Thoracic aorta (tissue), 2 donors: ENCODE data around the gene SFMBT2. TPM values are rescaled to one million over a fixed set of nuclear protein-coding genes. Genes with fewer than 3 reads are reported as not detected.

Source experiments
- ATAC-seq: fragments of 150-250 bp; one replicate; pipeline ENCODE4 v1.8.0; 2017; ENCODE audit warnings: low read depth; ENCODE audit not compliant: insufficient number of reproducible peaks, low FRiP score
- DNase-seq: peaks from one replicate; pipeline ENCODE4 v3.0.0-alpha.2; 2020; ENCODE audit warnings: low spot score
- H3K27ac ChIP-seq, 2 donors: fragments of 200-600 bp; sonication (generic); 1 replicate in 1 of 2; 2 replicates in 1 of 2; pipeline ENCODE4 v1.5.1; 2016; ENCODE audit warnings: mild to moderate bottlenecking in 2 of 2, moderate library complexity in 2 of 2
- H3K27me3 ChIP-seq: fragments of 200-600 bp; sonication (generic); replicated peaks from 2 replicates; pipeline ENCODE4 v1.6.0; 2016; ENCODE audit warnings: mild to moderate bottlenecking; ENCODE audit not compliant: insufficient read depth
- H3K36me3 ChIP-seq: fragments of 200-600 bp; sonication (generic); one replicate; pipeline ENCODE4 v1.5.1; 2016
- H3K4me1 ChIP-seq, 2 donors: fragments of 200-600 bp; sonication (generic); 1 replicate in 1 of 2; 2 replicates in 1 of 2; pipeline versions ENCODE4 v1.5.1 to v1.6.0; 2016; ENCODE audit warnings: low read depth in 2 of 2, mild to moderate bottlenecking in 1 of 2; ENCODE audit not compliant: control insufficient read depth in 1 of 2
- H3K4me3 ChIP-seq: fragments of 200-600 bp; sonication (generic); 2 replicates; pipeline ENCODE4 v1.5.1; 2016; ENCODE audit warnings: mild to moderate bottlenecking
- H3K9me3 ChIP-seq: fragments of 200-600 bp; sonication (generic); 2 replicates; pipeline ENCODE4 v1.5.1; 2016
- total RNA-seq, 2 donors: library from RNA; depleted of rRNA; stranded (reverse); fragments of >200 nt; gene quantifications; one replicate each; pipeline versions ENCODE4 v1.1.0 to v1.2.3, GENCODE V29; 2016
- TF ChIP-seq, protein P1 (sequence below): fragments of 200-600 bp; sonication (generic); IDR thresholded peaks from one replicate; pipeline ENCODE4 v1.5.1; 2019; ENCODE audit warnings: antibody characterized with exemption

The SFMBT2 gene
- total RNA-seq, 2 donors from 2014 or later: 8.5 to 9.0 TPM

DNA sequence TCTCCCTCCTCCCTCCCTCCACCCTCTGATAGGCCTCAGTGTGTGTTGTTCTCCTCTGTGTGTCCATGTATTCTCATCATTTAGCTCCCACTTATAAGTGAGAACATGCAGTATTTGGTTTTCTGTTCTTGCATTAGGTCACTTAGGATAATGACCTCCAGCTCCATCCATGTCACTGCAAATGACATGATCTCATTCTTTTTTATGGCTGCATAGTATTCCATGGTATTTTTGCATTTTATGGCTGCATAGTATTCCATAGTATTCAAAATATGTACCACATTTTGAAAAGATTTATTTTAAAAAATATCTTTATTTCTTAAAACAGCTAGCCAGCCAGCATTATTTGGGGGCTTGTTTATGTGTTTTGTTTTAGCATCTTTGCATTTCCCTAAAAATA lies 275.6 kb downstream of the SFMBT2 start:
- no peaks in the 10 kb centered on the region for H3K9me3 ChIP-seq
- no peaks in the 10 kb centered on the region for H3K27me3 ChIP-seq
- TF ChIP-seq, protein P1, sequence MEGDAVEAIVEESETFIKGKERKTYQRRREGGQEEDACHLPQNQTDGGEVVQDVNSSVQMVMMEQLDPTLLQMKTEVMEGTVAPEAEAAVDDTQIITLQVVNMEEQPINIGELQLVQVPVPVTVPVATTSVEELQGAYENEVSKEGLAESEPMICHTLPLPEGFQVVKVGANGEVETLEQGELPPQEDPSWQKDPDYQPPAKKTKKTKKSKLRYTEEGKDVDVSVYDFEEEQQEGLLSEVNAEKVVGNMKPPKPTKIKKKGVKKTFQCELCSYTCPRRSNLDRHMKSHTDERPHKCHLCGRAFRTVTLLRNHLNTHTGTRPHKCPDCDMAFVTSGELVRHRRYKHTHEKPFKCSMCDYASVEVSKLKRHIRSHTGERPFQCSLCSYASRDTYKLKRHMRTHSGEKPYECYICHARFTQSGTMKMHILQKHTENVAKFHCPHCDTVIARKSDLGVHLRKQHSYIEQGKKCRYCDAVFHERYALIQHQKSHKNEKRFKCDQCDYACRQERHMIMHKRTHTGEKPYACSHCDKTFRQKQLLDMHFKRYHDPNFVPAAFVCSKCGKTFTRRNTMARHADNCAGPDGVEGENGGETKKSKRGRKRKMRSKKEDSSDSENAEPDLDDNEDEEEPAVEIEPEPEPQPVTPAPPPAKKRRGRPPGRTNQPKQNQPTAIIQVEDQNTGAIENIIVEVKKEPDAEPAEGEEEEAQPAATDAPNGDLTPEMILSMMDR: no peak
- no peak for ATAC-seq
- no peak overlapping the region for H3K27ac ChIP-seq
- DNase-seq: no peak
- no peak overlapping the region for H3K4me3 ChIP-seq
- no peaks in the 10 kb centered on the region for H3K36me3 ChIP-seq
- H3K4me1 ChIP-seq: no peaks in the 10 kb centered on the region

DNA sequence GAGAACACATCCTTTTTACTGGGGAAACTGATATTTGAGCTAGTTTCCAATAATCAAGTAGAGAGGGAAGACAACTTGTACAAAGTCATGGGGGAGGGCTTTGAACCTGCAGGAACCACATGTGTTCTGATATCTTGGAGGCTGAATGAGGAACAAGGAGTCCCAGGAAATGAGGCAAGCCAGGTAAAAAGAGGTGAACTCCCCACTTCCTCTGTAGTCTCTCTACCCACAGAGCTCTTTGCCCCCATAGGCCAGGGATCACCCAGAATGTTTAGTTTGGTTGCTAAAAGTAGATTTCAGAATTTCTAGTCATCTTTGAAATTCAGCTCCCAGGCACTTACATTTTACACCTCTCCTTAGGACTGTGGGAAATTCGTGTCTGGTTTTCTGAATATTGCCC lies 276.4 kb downstream of the SFMBT2 start:
- no peaks in the 10 kb centered on the region for H3K9me3 ChIP-seq
- H3K4me1 ChIP-seq: no peaks in the 10 kb centered on the region
- no peaks in the 10 kb centered on the region for H3K36me3 ChIP-seq
- no peak overlapping the region for H3K27ac ChIP-seq
- TF ChIP-seq, protein P1: no peak
- no peak for ATAC-seq
- no peaks in the 10 kb centered on the region for H3K27me3 ChIP-seq
- no peak overlapping the region for H3K4me3 ChIP-seq
- no peak for DNase-seq

- TF ChIP-seq, protein P1: no peak
- Histone ChIP-seq H3K4me3 (no peak overlapping the region), H3K9me3 (no peaks in the 10 kb centered on the region), H3K4me1 (no peaks in the 10 kb centered on the region), H3K27me3 (no peaks in the 10 kb centered on the region), H3K27ac (no peak overlapping the region), H3K36me3 (no peaks in the 10 kb centered on the region)
- DNase-seq (no peak), ATAC-seq (no peak)
Observed at GRCh38 chr10:7133958-7134357, 276.9 kb downstream of the SFMBT2 start.

DNA sequence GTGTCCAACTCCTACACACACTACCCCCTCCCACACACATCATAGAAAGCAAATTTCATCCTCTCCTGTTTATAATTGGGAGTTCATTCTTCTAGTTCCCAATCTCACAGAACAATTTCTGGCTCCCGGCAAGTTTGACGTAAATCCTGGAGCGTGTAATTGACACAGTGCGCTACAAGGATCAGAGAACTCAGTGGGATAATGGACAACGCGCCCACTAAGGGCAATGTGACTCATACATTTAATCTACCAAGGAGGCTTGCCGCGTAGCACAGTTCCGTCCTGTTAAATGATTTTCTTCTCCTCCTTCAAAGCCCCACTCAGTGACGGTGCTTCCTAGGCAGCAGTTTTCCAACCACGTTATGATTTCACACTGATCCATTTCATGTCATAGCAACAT lies 277.6 kb downstream of the SFMBT2 start:
- H3K4me1 ChIP-seq: no peaks in the 10 kb centered on the region
- no peak overlapping the region for H3K27ac ChIP-seq
- DNase-seq: no peak
- H3K4me3 ChIP-seq: no peak overlapping the region
- H3K36me3 ChIP-seq: no peaks in the 10 kb centered on the region
- TF ChIP-seq, protein P1: no peak
- no peak for ATAC-seq
- no peaks in the 10 kb centered on the region for H3K27me3 ChIP-seq
- H3K9me3 ChIP-seq: no peaks in the 10 kb centered on the region

- no peak overlapping the region for H3K27ac ChIP-seq
- no peaks in the 10 kb centered on the region for H3K36me3 ChIP-seq
- H3K4me3 ChIP-seq: no peak overlapping the region
- no peaks in the 10 kb centered on the region for H3K27me3 ChIP-seq
- H3K4me1 ChIP-seq: no peaks in the 10 kb centered on the region
- DNase-seq (no peak), ATAC-seq (no peak)
- TF ChIP-seq, protein P1: no peak
- no peaks in the 10 kb centered on the region for H3K9me3 ChIP-seq
Observed at GRCh38 chr10:7130191-7130911, 280.5 kb downstream of the SFMBT2 start.
